T-helper 9 cell (primary cell): ENCODE results near the gene TNFSF9.
"Not testable (repeated sequence)": the region's sequence is repeated elsewhere in the genome, so short reads cannot be mapped to it uniquely, and the experiment has no call there.

Experiments used
- DNase-seq: peaks from one replicate; pipeline ENCODE4 v3.0.0-alpha.2; 2020

The TNFSF9 gene

DNA sequence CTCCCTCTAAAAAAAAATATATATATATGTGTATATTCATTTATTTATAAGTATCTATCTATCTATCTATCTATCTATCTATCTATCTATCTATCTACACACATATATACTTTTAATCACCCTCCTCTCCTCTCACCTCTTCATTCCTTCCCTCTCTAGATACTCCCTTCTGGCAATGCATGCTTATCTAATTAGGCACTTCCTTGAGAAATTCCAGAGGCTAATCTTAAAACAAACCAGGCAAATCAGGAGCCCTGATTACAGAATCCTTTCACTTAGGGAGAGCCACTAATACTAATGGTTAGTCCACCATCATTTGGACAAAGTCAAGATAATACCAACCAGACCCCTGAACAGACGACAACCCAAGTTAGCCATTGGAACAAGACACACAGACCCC lies 42.5 kb downstream of the TNFSF9 start:
- no peak for DNase-seq

DNA sequence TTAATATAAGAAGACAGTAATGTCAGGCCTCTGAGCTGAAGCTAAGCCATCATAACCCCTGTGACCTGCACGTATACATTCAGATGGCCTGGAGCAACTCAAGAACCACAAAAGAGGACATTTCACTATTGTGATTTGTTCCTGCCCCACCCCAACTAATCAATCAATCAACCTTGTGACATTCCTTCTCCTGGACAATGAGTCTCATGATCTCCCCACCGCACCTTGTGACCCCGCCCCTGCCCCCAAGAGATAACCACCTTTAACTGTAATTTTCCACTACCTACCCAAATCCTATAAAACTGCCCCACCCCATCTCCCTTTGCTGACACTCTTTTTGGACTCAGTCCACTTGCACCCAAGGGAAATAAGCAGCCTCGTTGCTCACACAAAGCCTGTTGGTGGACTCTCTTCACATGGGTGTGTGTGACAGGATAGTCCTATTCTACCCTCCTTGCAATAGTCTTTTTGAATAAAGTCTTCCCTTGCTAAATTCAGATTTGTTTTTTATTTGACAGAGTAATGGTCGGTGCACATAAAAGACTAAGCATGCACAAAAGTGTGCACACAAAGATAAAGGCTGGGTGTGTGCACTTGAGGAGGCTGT lies 46.1 kb downstream of the TNFSF9 start:
- DNase-seq, result no peak

DNA sequence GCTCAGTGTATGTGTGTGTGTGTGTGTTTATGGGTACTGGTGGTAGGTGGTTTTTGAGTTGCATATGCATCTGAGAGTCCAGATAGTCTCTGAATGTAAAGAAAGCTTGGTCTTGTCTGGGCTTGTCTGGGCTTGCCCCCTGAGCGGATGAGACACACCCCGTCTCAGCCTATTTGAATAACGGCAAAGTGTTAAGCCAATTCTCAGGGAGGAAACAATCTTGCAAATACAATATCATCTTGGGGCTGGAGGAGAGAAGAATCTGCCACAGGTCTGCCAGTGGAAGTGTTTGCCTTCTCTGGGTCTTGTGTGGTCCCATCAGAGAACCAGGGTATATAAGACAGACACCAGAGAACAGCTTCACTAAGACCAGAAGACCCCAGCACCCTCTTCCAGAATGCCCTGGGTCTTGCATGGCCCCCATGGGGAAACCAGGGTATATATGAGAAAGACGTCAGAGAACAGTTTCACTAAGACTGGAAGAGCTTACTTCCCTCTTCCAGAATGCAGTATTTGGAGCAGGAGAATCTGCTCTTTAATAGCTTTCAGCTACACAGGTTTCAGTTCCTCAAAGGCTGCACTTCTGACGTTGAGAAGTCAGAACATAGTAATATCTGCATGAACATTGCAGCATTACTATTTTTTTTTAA lies 46.8 kb downstream of the TNFSF9 start:
- no peak for DNase-seq

DNA sequence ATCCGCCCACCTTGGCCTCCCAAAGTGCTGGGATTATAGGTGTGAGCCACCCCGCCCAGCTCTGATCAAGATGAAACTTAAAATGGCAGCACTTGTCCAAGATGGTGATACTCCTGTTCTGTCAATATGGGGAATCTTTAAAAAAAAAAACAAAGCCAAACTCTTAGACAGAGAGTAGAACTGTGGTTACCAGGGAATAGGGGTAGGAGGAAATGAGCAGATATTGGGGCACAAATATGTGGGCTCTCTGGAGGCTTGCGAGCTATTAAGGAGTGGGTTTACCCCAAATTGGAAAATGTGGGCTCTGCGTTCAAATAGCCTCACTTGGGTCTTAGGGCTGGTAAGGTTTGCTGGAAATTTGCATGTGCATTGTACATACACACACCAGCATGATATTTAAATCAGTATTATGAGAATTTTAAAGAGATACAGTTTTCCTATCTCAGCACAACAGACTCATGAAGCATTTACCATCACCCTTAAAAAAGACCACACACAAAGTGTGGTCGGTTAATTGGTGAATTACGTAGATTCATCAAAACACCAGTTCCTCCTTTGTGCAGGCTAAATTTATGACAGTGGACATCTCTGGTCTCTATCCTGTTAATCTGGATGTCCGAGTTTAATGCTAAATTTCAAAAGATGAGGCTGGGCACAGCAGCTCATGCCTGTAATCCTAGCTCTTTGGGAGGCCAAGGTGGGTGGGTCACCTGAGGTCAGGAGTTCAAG lies 48.8 kb downstream of the TNFSF9 start:
- no peak for DNase-seq

DNA sequence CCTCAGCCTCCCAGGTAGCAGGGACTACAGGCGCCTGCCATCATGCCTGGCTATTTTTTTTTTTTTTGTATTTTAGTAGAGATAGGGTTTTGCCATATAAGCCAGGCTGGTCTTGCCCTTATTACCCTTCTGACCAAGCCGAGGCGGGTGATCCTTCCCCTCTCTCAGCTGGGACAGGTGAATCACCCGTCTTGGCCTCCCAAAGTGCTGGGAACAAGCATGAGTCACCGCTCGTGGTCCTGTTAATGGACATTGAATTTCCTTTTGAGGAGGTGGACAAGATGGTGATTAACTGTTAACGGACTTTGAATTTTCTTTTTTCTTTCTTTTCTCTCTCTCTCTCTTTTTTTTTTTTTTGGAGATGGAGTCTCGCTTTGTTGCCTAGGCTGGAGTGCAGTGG lies 49.5 kb downstream of the TNFSF9 start:
- no peak for DNase-seq

DNA sequence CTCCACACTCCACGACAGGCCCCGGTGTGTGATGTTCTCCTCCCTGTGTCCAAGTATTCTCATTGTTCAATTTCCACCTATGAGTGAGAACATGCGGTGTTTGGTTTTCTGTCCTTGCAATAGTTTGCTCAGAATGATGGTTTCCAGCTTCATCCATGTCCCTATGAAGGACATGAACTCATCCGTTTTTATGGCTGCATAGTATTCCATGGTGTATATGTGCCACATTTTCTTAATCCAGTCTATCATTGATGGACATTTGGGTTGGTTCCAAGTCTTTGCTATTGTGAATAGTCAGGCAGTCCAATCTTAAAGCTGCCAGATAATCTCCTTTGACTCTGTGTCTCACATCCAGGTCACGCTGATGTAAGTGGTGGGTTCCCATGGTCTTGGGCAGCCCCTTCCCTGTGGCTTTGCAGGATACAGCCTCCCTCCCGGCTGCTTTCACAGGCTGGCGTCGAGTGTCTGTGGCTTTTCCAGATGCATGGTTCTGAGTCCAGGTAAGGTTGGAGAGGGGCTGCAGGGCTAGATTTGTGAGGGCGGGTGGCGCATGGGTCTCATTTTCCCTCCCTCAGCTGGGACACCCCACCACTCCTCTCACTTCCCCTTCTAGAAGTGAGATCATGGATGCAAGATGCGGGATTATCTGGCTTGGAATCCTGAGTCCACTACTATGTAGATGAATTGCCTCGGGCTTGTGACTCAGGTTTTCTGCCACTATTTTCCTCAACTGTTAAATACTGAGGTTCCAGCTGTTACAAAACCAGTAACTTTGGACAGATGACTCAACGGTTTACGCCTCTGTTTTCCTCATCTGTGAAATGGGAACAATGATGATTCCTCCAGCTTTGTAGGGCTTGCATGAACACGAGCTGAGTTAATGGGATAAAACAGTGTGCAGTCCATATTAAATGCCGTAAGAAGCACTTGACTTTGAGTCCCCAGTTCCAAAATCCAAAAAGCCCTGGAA lies 52.0 kb downstream of the TNFSF9 start:
- not testable (repeated sequence) for DNase-seq
